Subcutaneous adipose tissue (tissue), 4 donors: Measurements from ENCODE around the gene GOLT1A. TPM values are rescaled to one million over a fixed set of nuclear protein-coding genes. Genes with fewer than 3 reads are reported as not detected.

Experiments
- CTCF ChIP-seq: fragments of 450-650 bp; IDR thresholded peaks from one replicate; pipeline ENCODE4 v1.5.1; 2016; ENCODE audit warnings: low read depth, mild to moderate bottlenecking, control low read depth, antibody characterized with exemption, moderate library complexity
- total RNA-seq, 4 donors: library from RNA; depleted of rRNA; stranded (reverse); fragments of >200 nt; gene quantifications; one replicate each; pipeline ENCODE4 v1.1.0, GENCODE V29; 2016

The GOLT1A gene
- total RNA-seq, 4 donors from 2014 or later = not detected

- TF ChIP-seq CTCF = no peak
These were observed 40.4 kb upstream of the GOLT1A start for GRCh38 chr1:204254031-204254661.

- no peak for TF ChIP-seq CTCF
These were observed 38.3 kb upstream of the GOLT1A start for GRCh38 chr1:204251926-204252689.

- TF ChIP-seq CTCF = no peak
These were observed 37.5 kb upstream of the GOLT1A start for GRCh38 chr1:204251286-204251685.

- TF ChIP-seq CTCF = no peak
These were observed 36.7 kb upstream of the GOLT1A start for GRCh38 chr1:204250428-204251030.

GRCh38 chr1:204249736-204250427 is 36.1 kb upstream of the GOLT1A start:
- TF ChIP-seq CTCF = no peak

GRCh38 chr1:204248954-204249353 is 35.2 kb upstream of the GOLT1A start:
- TF ChIP-seq CTCF = no peak

GRCh38 chr1:204246876-204247275 is 33.1 kb upstream of the GOLT1A start:
- no peak for TF ChIP-seq CTCF
